Fibroblast of pulmonary artery (primary cell): ENCODE data around the gene KDM7A.

ENCODE experiments used
- DNase-seq: peaks from one replicate; pipeline ENCODE4 v3.0.0-alpha.2; 2010; ENCODE audit warnings: low read depth
- H3K4me3 ChIP-seq: replicated peaks from 2 replicates; pipeline ENCODE4 v1.5.1; 2011; ENCODE audit warnings: low read depth, mild to moderate bottlenecking, control low read depth, low read length, moderate library complexity
- CTCF ChIP-seq: IDR thresholded peaks from 2 replicates; pipeline ENCODE4 v1.5.1; 2011; ENCODE audit warnings: mild to moderate bottlenecking, control low read depth, low read length, inconsistent platforms; ENCODE audit errors: missing control alignments

KDM7A gene

GRCh38 chr7:140144821-140145220, 32.0 kb downstream of the KDM7A start:
- TF ChIP-seq CTCF: no peak

GRCh38 chr7:140143997-140144396, 32.8 kb downstream of the KDM7A start:
- DNase-seq: no peak
- no peak overlapping the region for H3K4me3 ChIP-seq
- TF ChIP-seq CTCF: no peak

More at GRCh38 chr7:140144821-140145220, 32.0 kb downstream of the KDM7A start:
- no peak overlapping the region for H3K4me3 ChIP-seq
- no peak for DNase-seq

GRCh38 chr7:140142031-140142430, 34.8 kb downstream of the KDM7A start:
- H3K4me3 ChIP-seq: no peak overlapping the region
- TF ChIP-seq CTCF: no peak
- DNase-seq: no peak

GRCh38 chr7:140141256-140141655, 35.5 kb downstream of the KDM7A start:
- H3K4me3 ChIP-seq: no peak overlapping the region
- TF ChIP-seq CTCF: no peak
- DNase-seq: no peak

- no peak for DNase-seq
- TF ChIP-seq CTCF: no peak
- no peak overlapping the region for H3K4me3 ChIP-seq
These were observed 39.7 kb downstream of the KDM7A start for GRCh38 chr7:140137078-140137477.

GRCh38 chr7:140136073-140136472, 40.7 kb downstream of the KDM7A start:
- TF ChIP-seq CTCF: no peak
- H3K4me3 ChIP-seq: no peak overlapping the region
- no peak for DNase-seq

DNA sequence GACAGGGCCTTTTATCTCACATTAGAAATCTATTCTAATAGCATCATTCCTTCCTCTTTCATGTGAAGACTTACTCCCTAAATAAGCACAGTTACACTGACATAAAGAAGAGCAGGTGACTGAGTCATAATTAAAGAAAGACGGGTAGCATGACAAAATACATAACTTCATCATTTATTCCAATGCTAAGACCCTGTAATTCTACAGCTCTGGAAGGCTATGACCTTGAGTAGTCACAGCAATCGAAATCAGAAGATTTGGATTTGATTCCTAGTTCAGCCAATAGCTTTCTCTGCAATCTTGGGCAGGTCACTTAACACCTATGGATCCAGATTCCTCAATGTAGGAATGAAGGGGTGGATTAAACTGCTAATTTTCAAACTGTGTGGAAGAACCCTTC, 42.7 kb downstream of the KDM7A start:
- no peak overlapping the region for H3K4me3 ChIP-seq
- TF ChIP-seq CTCF: no peak
- DNase-seq: no peak
